ENCODE results near the gene SUGCT. TPM values are rescaled to one million over a fixed set of nuclear protein-coding genes. Genes with fewer than 3 reads are reported as not detected.

SUGCT gene
- total RNA-seq, 1 experiment from 2014 or later, result 1.5 TPM

DNA sequence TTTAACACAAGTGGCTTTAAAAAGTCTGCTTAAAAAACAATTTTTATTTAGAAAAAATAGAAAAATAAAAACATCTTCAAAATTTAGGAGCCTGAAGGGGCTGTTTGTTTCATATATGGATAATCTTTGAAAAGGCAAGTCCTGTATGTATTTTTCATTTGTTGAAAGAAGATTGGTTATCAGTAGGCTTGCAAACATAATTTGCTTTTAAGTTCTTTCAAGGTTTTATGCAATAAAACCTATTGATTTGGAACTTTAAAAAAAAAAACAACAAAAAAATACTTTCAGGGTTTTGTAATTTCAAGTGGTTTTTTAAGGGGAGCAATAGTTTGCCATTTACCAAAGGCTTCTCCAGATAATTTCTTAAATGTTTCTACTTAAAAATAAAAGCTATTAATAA lies 36.0 kb upstream of the SUGCT start:
- Histone ChIP-seq H3K4me1 (ENCODE audit: insufficient read depth, low read length, poor library complexity, severe bottlenecking) (peaks cover 13% of the 10 kb centered on the region), H3K27ac (ENCODE audit: low read depth, low read length, poor library complexity, severe bottlenecking) (no peak overlapping the region), H3K4me3 (ENCODE audit: low read depth, low read length, poor library complexity, severe bottlenecking) (no peak overlapping the region), H3K27me3 (replicated peaks; ENCODE audit: insufficient read depth, low read depth, low read length, poor library complexity) (no peaks in the 10 kb centered on the region), H3K36me3 (ENCODE audit: insufficient read depth, low read length, poor library complexity, severe bottlenecking) (peaks cover 16% of the 10 kb centered on the region), H3K9me3 (ENCODE audit: low read depth, low read length, poor library complexity, severe bottlenecking) (no peaks in the 10 kb centered on the region)
- CTCF ChIA-PET, result no interaction called here
- intact Hi-C loops (cut with micrococcal nuclease; ENCODE audit: unreplicated experiment), result no loop called here
- TF ChIP-seq CTCF (conservative IDR thresholded peaks at IDR 0.05; ENCODE audit: low read depth, low read length) (no peak), EZH2 (IDR thresholded peaks at IDR 0.05; ENCODE audit: borderline replicate concordance, low read depth, low read length, poor library complexity, severe bottlenecking) (no peak)
- BruUV-seq (replicated peaks), result no TSS peak
- DNase-seq (ENCODE audit: low spot score), result no peak
- POLR2A ChIA-PET (ENCODE audit: low non-redundant PET), result no interaction called here

DNA sequence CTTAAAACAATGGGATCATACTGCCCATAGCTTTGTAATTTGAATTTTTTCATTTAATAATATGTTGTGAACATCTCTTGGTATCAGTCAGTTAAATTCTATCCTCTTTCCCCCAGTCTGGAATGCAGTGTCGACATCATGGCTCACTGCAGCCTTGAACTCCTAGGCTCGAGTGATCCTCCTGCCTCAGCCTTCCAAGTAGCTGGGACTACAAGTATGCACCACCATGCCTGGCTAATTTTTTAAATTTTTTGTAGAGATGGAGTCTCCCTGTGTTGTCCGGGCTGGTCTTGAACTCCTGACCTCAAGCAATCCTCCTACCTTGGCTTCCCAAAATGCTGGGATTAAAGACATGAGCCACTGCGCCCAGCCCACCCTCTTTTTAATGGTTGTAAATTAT lies 35.0 kb upstream of the SUGCT start:
- no TSS peak for BruUV-seq (replicated peaks)
- H3K36me3 ChIP-seq (ENCODE audit: insufficient read depth, low read length, poor library complexity, severe bottlenecking), result peaks cover 5% of the 10 kb centered on the region
- no peaks in the 10 kb centered on the region for H3K27me3 ChIP-seq (replicated peaks; ENCODE audit: insufficient read depth, low read depth, low read length, poor library complexity)
- POLR2A ChIA-PET (ENCODE audit: low non-redundant PET), result no interaction called here
- CTCF ChIA-PET, result no interaction called here
- peaks cover 13% of the 10 kb centered on the region for H3K4me1 ChIP-seq (ENCODE audit: insufficient read depth, low read length, poor library complexity, severe bottlenecking)
- H3K4me3 ChIP-seq (ENCODE audit: low read depth, low read length, poor library complexity, severe bottlenecking), result no peak overlapping the region
- intact Hi-C loops (cut with micrococcal nuclease; ENCODE audit: unreplicated experiment), result no loop called here
- H3K9me3 ChIP-seq (ENCODE audit: low read depth, low read length, poor library complexity, severe bottlenecking), result no peaks in the 10 kb centered on the region
- H3K27ac ChIP-seq (ENCODE audit: low read depth, low read length, poor library complexity, severe bottlenecking), result no peak overlapping the region
- no peak for TF ChIP-seq EZH2 (IDR thresholded peaks at IDR 0.05; ENCODE audit: borderline replicate concordance, low read depth, low read length, poor library complexity, severe bottlenecking)
- no peak for TF ChIP-seq CTCF (conservative IDR thresholded peaks at IDR 0.05; ENCODE audit: low read depth, low read length)
- DNase-seq (ENCODE audit: low spot score), result no peak

GRCh38 chr7:40101201-40101600 lies 33.6 kb upstream of the SUGCT start:
- H3K9me3 ChIP-seq (ENCODE audit: low read depth, low read length, poor library complexity, severe bottlenecking), result no peaks in the 10 kb centered on the region
- H3K36me3 ChIP-seq (ENCODE audit: insufficient read depth, low read length, poor library complexity, severe bottlenecking), result no peaks in the 10 kb centered on the region
- ChIA-PET POLR2A (ENCODE audit: low non-redundant PET) (no interaction called here), CTCF (no interaction called here)
- BruUV-seq (replicated peaks), result no TSS peak
- no peak overlapping the region for H3K4me3 ChIP-seq (ENCODE audit: low read depth, low read length, poor library complexity, severe bottlenecking)
- no peaks in the 10 kb centered on the region for H3K27me3 ChIP-seq (replicated peaks; ENCODE audit: insufficient read depth, low read depth, low read length, poor library complexity)
- TF ChIP-seq EZH2 (IDR thresholded peaks at IDR 0.05; ENCODE audit: borderline replicate concordance, low read depth, low read length, poor library complexity, severe bottlenecking), result no peak
- no peak for TF ChIP-seq CTCF (conservative IDR thresholded peaks at IDR 0.05; ENCODE audit: low read depth, low read length)
- intact Hi-C loops (cut with micrococcal nuclease; ENCODE audit: unreplicated experiment), result no loop called here
- no peak for DNase-seq (ENCODE audit: low spot score)
- H3K27ac ChIP-seq (ENCODE audit: low read depth, low read length, poor library complexity, severe bottlenecking), result no peak overlapping the region
- peaks cover 6% of the 10 kb centered on the region for H3K4me1 ChIP-seq (ENCODE audit: insufficient read depth, low read length, poor library complexity, severe bottlenecking)

All from A673 (cell line).